HEK293 (cell line): ENCODE data around the gene MYEF2.
A peak's percentile ranks its signal among the peaks of the same experiment; 100 is the strongest.

Source experiments
- CTCF ChIA-PET: fragments of 350-600 bp; formaldehyde crosslinking; extraction: SDS; loops from one replicate; lab custom pipeline; 2021; ENCODE audit warnings: antibody characterized with exemption; lab: Yijun Ruan, JAX
- POLR2A ChIA-PET: fragments of 300-600 bp; formaldehyde crosslinking; extraction: SDS; loops from one replicate; lab custom pipeline; 2020; ENCODE audit warnings: antibody characterized with exemption, inconsistent platforms; lab: Yijun Ruan, JAX
- H3K27ac ChIP-seq: fragments of 200-500 bp; sonication (Bioruptor generic); 2 replicates; pipeline ENCODE4 v1.5.1; 2014; ENCODE audit warnings: low read depth, low read length, control low read depth, inconsistent platforms; ENCODE audit errors: extremely low read depth
- H3K36me3 ChIP-seq, 2 experiments: fragments of 200-500 bp in 1 of 2; sonication (Bioruptor generic) in 1 of 2; 1 replicate in 1 of 2; 2 replicates in 1 of 2; pipeline ENCODE4 v1.5.1; 2014 to 2017; ENCODE audit warnings: inconsistent platforms in 2 of 2, low read length in 2 of 2; ENCODE audit not compliant: control insufficient read depth in 2 of 2, insufficient read depth in 1 of 2
- H3K4me1 ChIP-seq: fragments of 200-500 bp; sonication (Bioruptor generic); 2 replicates; pipeline ENCODE4 v1.5.1; 2014; ENCODE audit warnings: mild to moderate bottlenecking, low read length, inconsistent platforms; ENCODE audit not compliant: control insufficient read depth, insufficient read depth
- H3K4me3 ChIP-seq: 2 replicates; pipeline ENCODE4 v1.5.1; 2011; ENCODE audit warnings: low read depth, mild to moderate bottlenecking, control low read depth, low read length, moderate library complexity
- H3K9me3 ChIP-seq: fragments of 200-500 bp; sonication (Bioruptor generic); 2 replicates; pipeline ENCODE4 v1.5.1; 2014; ENCODE audit warnings: low read depth, low read length, inconsistent platforms; ENCODE audit not compliant: control insufficient read depth, insufficient read depth
- CTCF ChIP-seq: fragments of 450-650 bp; formaldehyde crosslinking; IDR thresholded peaks from 2 replicates; pipeline ENCODE4 v1.5.1; 2016; ENCODE audit warnings: missing biosample characterization, missing genetic modification characterization
- MEIS1 ChIP-seq: sonication (generic); formaldehyde crosslinking; IDR thresholded peaks from 2 replicates; pipeline ENCODE4 v1.8.1; 2022; ENCODE audit warnings: missing genetic modification reagents, mild to moderate bottlenecking, borderline replicate concordance
- PATZ1 ChIP-seq: fragments of 450-650 bp; formaldehyde crosslinking; IDR thresholded peaks from 2 replicates; pipeline ENCODE4 v1.5.1; 2016; ENCODE audit warnings: missing biosample characterization, missing genetic modification characterization
- PRDM1 ChIP-seq: fragments of 450-650 bp; formaldehyde crosslinking; IDR thresholded peaks from 2 replicates; pipeline ENCODE4; 2016; ENCODE audit warnings: missing biosample characterization, missing genetic modification characterization
- ZBTB21 ChIP-seq: fragments of 450-650 bp; formaldehyde crosslinking; IDR thresholded peaks from 2 replicates; pipeline ENCODE4 v1.5.1; 2017; ENCODE audit warnings: missing biosample characterization, missing genetic modification characterization
- ZBTB48 ChIP-seq: fragments of 450-650 bp; formaldehyde crosslinking; IDR thresholded peaks from 2 replicates; pipeline ENCODE4 v1.5.1; 2016; ENCODE audit warnings: missing biosample characterization, missing genetic modification characterization
- ZFP41 ChIP-seq: fragments of 450-650 bp; formaldehyde crosslinking; IDR thresholded peaks from 2 replicates; pipeline ENCODE4 v1.5.1; 2016; ENCODE audit warnings: missing biosample characterization, missing genetic modification characterization, borderline replicate concordance
- ZNF114 ChIP-seq: fragments of 450-650 bp; formaldehyde crosslinking; IDR thresholded peaks from 2 replicates; pipeline ENCODE4 v1.5.0; 2017; ENCODE audit warnings: missing biosample characterization, missing genetic modification characterization
- ZNF174 ChIP-seq: fragments of 450-650 bp; formaldehyde crosslinking; IDR thresholded peaks from 2 replicates; pipeline ENCODE4 v1.5.0; 2017; ENCODE audit warnings: missing biosample characterization, mild to moderate bottlenecking, missing genetic modification characterization
- ZNF654 ChIP-seq: fragments of 450-650 bp; formaldehyde crosslinking; IDR thresholded peaks from 2 replicates; pipeline ENCODE4 v1.5.1; 2016; ENCODE audit warnings: low read depth, missing biosample characterization, missing genetic modification characterization
- ZNF701 ChIP-seq: fragments of 450-650 bp; formaldehyde crosslinking; IDR thresholded peaks from 2 replicates; pipeline ENCODE4 v1.5.1; 2016; ENCODE audit warnings: missing biosample characterization, missing genetic modification characterization
- ZNF707 ChIP-seq: fragments of 450-650 bp; formaldehyde crosslinking; IDR thresholded peaks from 2 replicates; pipeline ENCODE4 v1.5.1; 2016; ENCODE audit warnings: missing biosample characterization, missing genetic modification characterization
- ZNF768 ChIP-seq: fragments of 450-650 bp; formaldehyde crosslinking; IDR thresholded peaks from 2 replicates; pipeline ENCODE4 v1.5.1; 2018; ENCODE audit warnings: missing biosample characterization, mild to moderate bottlenecking, missing genetic modification characterization
- ZNF785 ChIP-seq: fragments of 450-650 bp; formaldehyde crosslinking; IDR thresholded peaks from 2 replicates; pipeline ENCODE4 v1.5.1; 2016; ENCODE audit warnings: missing biosample characterization, missing genetic modification characterization
- ZNF843 ChIP-seq: fragments of 450-650 bp; formaldehyde crosslinking; IDR thresholded peaks from 2 replicates; pipeline ENCODE4 v1.5.1; 2016; ENCODE audit warnings: missing biosample characterization, missing genetic modification characterization
- TF ChIP-seq, protein P1 (sequence below): fragments of 450-650 bp; formaldehyde crosslinking; IDR thresholded peaks from 2 replicates; pipeline ENCODE4 v1.5.1; 2017; ENCODE audit warnings: missing biosample characterization, mild to moderate bottlenecking, missing genetic modification characterization, moderate library complexity

The MYEF2 gene

GRCh38 chr15:48112242-48112641 lies 65.9 kb downstream of the MYEF2 start:
- Histone ChIP-seq H3K36me3 (no peaks in the 10 kb centered on the region), H3K4me1 (no peaks in the 10 kb centered on the region), H3K27ac (no peak overlapping the region), H3K9me3 (no peaks in the 10 kb centered on the region), H3K4me3 (no peak overlapping the region)
- POLR2A ChIA-PET, result no interaction called here
- CTCF ChIA-PET, result interaction anchor here (0.7 to 1.8 kb wide), 7 partner anchors 24 to 365 kb away, joined by 3 to 8 read pairs (median 4); no protein-coding TSS in a partner anchor
- TF ChIP-seq, protein P1, sequence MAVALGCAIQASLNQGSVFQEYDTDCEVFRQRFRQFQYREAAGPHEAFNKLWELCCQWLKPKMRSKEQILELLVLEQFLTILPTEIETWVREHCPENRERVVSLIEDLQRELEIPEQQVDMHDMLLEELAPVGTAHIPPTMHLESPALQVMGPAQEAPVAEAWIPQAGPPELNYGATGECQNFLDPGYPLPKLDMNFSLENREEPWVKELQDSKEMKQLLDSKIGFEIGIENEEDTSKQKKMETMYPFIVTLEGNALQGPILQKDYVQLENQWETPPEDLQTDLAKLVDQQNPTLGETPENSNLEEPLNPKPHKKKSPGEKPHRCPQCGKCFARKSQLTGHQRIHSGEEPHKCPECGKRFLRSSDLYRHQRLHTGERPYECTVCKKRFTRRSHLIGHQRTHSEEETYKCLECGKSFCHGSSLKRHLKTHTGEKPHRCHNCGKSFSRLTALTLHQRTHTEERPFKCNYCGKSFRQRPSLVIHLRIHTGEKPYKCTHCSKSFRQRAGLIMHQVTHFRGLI (tag by site-specific recombination), result peak; percentile 78
- TF ChIP-seq ZNF654 (tag by site-specific recombination) (peak; percentile 53), ZBTB21 (tag by site-specific recombination) (no peak)

DNA sequence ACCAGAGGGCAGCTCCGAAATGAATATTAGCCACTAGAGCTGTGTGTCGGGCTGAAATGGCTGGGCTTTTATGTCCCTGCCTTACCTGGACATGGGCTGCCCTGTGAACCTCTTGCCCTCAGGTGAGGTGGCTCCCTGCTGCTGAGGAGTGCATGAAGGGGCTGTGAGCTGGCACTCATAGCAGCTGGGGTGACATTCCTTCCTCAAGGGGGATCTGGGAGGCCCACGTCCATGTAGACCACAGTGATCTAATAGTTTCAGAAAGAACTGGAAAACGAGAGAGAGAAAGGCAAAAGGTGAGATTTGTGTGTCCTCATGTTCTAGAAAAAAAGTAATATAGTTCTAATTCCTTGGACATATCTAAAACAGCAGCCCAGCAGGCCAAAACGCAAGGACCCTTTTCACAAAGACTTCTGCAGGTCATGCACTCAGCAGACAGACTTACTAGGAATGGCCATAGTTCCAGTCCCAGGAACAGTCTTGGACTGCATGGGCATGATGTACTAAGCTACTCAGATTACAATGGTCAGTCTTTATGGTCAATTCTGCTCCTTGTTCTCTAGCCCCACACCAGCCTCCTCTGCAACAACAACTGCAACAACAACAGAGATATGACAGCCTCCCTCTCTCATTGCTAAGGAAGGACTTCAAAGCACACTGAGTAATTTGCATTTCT lies 68.1 kb downstream of the MYEF2 start:
- no peaks in the 10 kb centered on the region for H3K9me3 ChIP-seq
- CTCF ChIA-PET, result interaction anchor here (0.6 kb wide), 1 partner anchor 141 kb away, joined by 3 read pairs; no protein-coding TSS in a partner anchor
- no peaks in the 10 kb centered on the region for H3K4me1 ChIP-seq
- no peak overlapping the region for H3K27ac ChIP-seq
- TF ChIP-seq ZNF768 (no peak), ZFP41 (tag by site-specific recombination) (no peak), MEIS1 (CRISPR knock-in tag) (no peak)
- H3K36me3 ChIP-seq, result no peaks in the 10 kb centered on the region
- POLR2A ChIA-PET, result no interaction called here
- no peak overlapping the region for H3K4me3 ChIP-seq

DNA sequence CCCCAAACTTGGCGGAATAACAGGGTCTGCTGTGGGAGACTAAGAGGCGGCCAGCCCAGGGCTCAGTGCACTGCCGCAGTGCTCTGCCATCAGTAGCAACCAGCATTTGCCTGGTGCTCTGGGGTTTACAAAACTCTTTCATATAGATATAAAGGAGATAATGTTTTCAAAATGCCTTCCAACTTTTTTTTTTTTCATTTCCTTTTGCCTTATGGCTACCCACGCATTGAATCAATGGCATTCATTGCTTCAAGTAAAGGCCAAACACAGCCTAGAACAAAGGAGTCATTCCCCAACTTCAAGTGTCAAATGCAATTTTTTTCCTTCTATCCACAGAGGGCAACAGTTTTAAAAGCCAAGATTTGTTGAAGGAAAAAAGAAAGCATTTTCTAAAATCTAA lies 68.9 kb downstream of the MYEF2 start:
- TF ChIP-seq ZNF785 (tag by site-specific recombination) (no peak), CTCF (tag by site-specific recombination) (no peak), ZNF843 (no peak), ZBTB48 (tag by site-specific recombination) (no peak), ZNF174 (no peak), PATZ1 (tag by site-specific recombination) (no peak), ZNF707 (no peak), ZNF114 (tag by site-specific recombination) (no peak), PRDM1 (no peak), ZNF701 (no peak)
- TF ChIP-seq, all 188 proteins: peak for 0
- ChIA-PET CTCF (interaction anchor here (0.6 kb wide), 1 partner anchor 142 kb away, joined by 3 read pairs; no protein-coding TSS in a partner anchor), POLR2A (no interaction called here)
- H3K4me1 ChIP-seq, result no peaks in the 10 kb centered on the region
- H3K4me3 ChIP-seq, result no peak overlapping the region
- no peak overlapping the region for H3K27ac ChIP-seq
- no peaks in the 10 kb centered on the region for H3K9me3 ChIP-seq
- no peaks in the 10 kb centered on the region for H3K36me3 ChIP-seq
